RWPE2 (cell line): ENCODE data around the gene CORO1C.

ENCODE experiments used
- ATAC-seq: fragments of 200-7000 bp; cut with Tn5 transposase; 3 replicates; pipeline ENCODE4 v1.9.1; 2021; ENCODE audit warnings: low read depth
- DNase-seq: peaks from one replicate; pipeline ENCODE4 v3.0.0-alpha.2; 2020; ENCODE audit warnings: low spot score
- H3K27ac ChIP-seq: fragments of 450-650 bp; 2 replicates; pipeline ENCODE4 v1.5.1; 2017; ENCODE audit warnings: mild to moderate bottlenecking; ENCODE audit not compliant: poor library complexity, severe bottlenecking
- H3K27me3 ChIP-seq: fragments of 250-450 bp; sonication (Bioruptor Pico); 2 replicates; pipeline ENCODE4 v1.5.1; 2021; ENCODE audit warnings: mild to moderate bottlenecking, moderate library complexity; ENCODE audit not compliant: insufficient read depth, poor library complexity, severe bottlenecking
- H3K36me3 ChIP-seq: fragments of 250-450 bp; sonication (Bioruptor Pico); 2 replicates; pipeline ENCODE4 v1.5.1; 2020; ENCODE audit warnings: low read depth, mild to moderate bottlenecking, moderate library complexity
- H3K4me1 ChIP-seq: fragments of 250-450 bp; sonication (Bioruptor Pico); 2 replicates; pipeline ENCODE4 v1.5.1; 2021; ENCODE audit warnings: mild to moderate bottlenecking, moderate library complexity; ENCODE audit not compliant: insufficient read depth, poor library complexity, severe bottlenecking
- H3K4me3 ChIP-seq: fragments of 250-450 bp; sonication (Bioruptor Pico); 2 replicates; pipeline ENCODE4 v1.5.1; 2021; ENCODE audit warnings: mild to moderate bottlenecking, moderate library complexity; ENCODE audit not compliant: severe bottlenecking
- H3K9me3 ChIP-seq: fragments of 250-450 bp; sonication (Bioruptor Pico); 2 replicates; pipeline ENCODE4 v1.5.1; 2021; ENCODE audit warnings: mild to moderate bottlenecking, moderate library complexity; ENCODE audit not compliant: severe bottlenecking
- CTCF ChIP-seq: fragments of 450-650 bp; IDR thresholded peaks from one replicate; pipeline ENCODE4 v1.5.1; 2017; ENCODE audit warnings: mild to moderate bottlenecking, moderate library complexity; ENCODE audit not compliant: poor library complexity, severe bottlenecking

The CORO1C gene

GRCh38 chr12:108770269-108770829 is 39.0 kb upstream of the CORO1C start:
- Histone ChIP-seq H3K36me3 (no peaks in the 10 kb centered on the region), H3K27me3 (no peaks in the 10 kb centered on the region), H3K4me3 (no peak overlapping the region), H3K27ac (no peak overlapping the region), H3K9me3 (no peaks in the 10 kb centered on the region), H3K4me1 (peaks cover 12% of the 10 kb centered on the region)
- no peak for ATAC-seq
- DNase-seq = no peak
- no peak for TF ChIP-seq CTCF

- no peak overlapping the region for H3K4me3 ChIP-seq
- TF ChIP-seq CTCF = no peak
- H3K36me3 ChIP-seq = no peaks in the 10 kb centered on the region
- H3K9me3 ChIP-seq = no peaks in the 10 kb centered on the region
- ATAC-seq (peak; percentile 43; the same call in 2 of the 3 replicates), DNase-seq (no peak)
- no peak overlapping the region for H3K27ac ChIP-seq
- peaks cover 4% of the 10 kb centered on the region for H3K4me1 ChIP-seq
- no peaks in the 10 kb centered on the region for H3K27me3 ChIP-seq
Observed at GRCh38 chr12:108768591-108769500, 37.5 kb upstream of the CORO1C start.

GRCh38 chr12:108766294-108766693 is 35.0 kb upstream of the CORO1C start:
- Histone ChIP-seq H3K4me3 (no peak overlapping the region), H3K27me3 (no peaks in the 10 kb centered on the region), H3K27ac (no peak overlapping the region), H3K4me1 (no peaks in the 10 kb centered on the region), H3K9me3 (no peaks in the 10 kb centered on the region), H3K36me3 (no peaks in the 10 kb centered on the region)
- DNase-seq (no peak), ATAC-seq (no peak)
- TF ChIP-seq CTCF = no peak

- Histone ChIP-seq H3K27me3 (no peaks in the 10 kb centered on the region), H3K4me3 (no peak overlapping the region), H3K9me3 (no peaks in the 10 kb centered on the region), H3K4me1 (no peaks in the 10 kb centered on the region), H3K36me3 (no peaks in the 10 kb centered on the region), H3K27ac (no peak overlapping the region)
- no peak for ATAC-seq
- no peak for TF ChIP-seq CTCF
- DNase-seq = no peak
Observed at GRCh38 chr12:108765289-108765764, 34.0 kb upstream of the CORO1C start.
